ENCODE data around the gene E2F4. TPM values are rescaled to one million over a fixed set of nuclear protein-coding genes. Genes with fewer than 3 reads are reported as not detected.

Gene E2F4
- total and polyA plus RNA-seq, 2 of the 13 experiments (the other 11 are each of a cell fraction or from before 2014, with no cell fraction given) = 84.8 to 91.2 TPM

DNA sequence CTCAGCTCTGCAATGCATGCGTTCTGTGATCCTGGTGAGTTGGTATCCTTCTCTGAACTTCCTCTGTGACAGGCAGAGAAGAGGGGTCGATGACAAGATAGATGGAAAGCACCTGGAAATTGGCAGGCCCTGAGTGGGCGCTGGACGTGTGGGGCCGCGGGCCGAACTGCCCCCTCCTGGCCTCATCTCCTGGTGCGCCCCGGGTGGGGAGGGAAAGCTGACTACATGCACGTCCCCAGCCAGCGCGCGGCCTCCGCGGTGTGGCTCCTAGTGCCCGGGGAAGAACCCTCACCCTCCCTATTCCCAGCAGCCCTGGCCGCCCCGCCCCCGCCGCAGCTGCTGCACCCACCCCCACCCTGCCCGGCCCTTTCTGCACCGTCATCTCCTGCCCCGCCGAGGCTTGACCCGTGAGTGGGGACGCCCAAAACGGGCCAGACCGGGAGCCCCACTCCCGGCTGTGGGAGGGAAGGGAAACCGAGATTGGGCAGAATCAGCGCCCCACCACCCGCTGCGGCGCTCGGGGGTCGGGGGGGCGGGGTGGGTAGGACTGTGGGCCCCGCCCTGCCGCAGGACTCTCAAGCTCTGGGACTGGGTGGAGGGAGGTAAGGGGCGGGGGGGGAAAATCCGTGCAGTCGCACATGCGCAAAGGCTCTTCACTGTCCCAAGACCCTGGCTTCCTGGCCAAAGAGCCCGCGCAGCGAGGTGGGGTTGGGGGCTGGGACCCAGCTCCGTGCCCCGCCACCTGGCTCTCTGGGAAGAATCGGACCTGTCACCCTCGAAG is 21.6 kb upstream of the E2F4 start, which contains the start of gene NOL3 (continued):
- TF ChIP-seq, protein P1, sequence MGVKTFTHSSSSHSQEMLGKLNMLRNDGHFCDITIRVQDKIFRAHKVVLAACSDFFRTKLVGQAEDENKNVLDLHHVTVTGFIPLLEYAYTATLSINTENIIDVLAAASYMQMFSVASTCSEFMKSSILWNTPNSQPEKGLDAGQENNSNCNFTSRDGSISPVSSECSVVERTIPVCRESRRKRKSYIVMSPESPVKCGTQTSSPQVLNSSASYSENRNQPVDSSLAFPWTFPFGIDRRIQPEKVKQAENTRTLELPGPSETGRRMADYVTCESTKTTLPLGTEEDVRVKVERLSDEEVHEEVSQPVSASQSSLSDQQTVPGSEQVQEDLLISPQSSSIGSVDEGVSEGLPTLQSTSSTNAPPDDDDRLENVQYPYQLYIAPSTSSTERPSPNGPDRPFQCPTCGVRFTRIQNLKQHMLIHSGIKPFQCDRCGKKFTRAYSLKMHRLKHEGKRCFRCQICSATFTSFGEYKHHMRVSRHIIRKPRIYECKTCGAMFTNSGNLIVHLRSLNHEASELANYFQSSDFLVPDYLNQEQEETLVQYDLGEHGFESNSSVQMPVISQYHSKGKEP (CRISPR knock-in tag; IDR thresholded peaks at IDR 0.05) = peak; percentile 59; the same call in 1 of the 2 replicates
- TF ChIP-seq CCAR2 (optimal IDR thresholded peaks at IDR 0.05; ENCODE audit: low read depth, low read length) (no peak), ZZZ3 (CRISPR knock-in tag; IDR thresholded peaks at IDR 0.05; ENCODE audit: borderline replicate concordance) (0 out of 2 replicates have a peak, but pooled peaks have one; percentile 11), SOX6 (IDR thresholded peaks at IDR 0.05) (no peak), SOX6 (CRISPR knock-in tag; IDR thresholded peaks at IDR 0.05) (peak; percentile 45; the same call in 1 of the 2 replicates), KLF11 (CRISPR knock-in tag; IDR thresholded peaks at IDR 0.05) (no peak; the same call in none of the 2 replicates), ZNF333 (CRISPR knock-in tag; IDR thresholded peaks at IDR 0.05; ENCODE audit: borderline replicate concordance) (no peak; the same call in none of the 2 replicates), KAT8 (CRISPR knock-in tag; IDR thresholded peaks at IDR 0.05) (0 out of 2 replicates have a peak, but pooled peaks have one; percentile 49), ZFX (CRISPR knock-in tag; IDR thresholded peaks at IDR 0.05; ENCODE audit: low read depth) (peak; percentile 96), ZNF432 (CRISPR knock-in tag; IDR thresholded peaks at IDR 0.05; ENCODE audit: borderline replicate concordance) (no peak), HDAC1 (CRISPR knock-in tag; IDR thresholded peaks at IDR 0.05) (peak; percentile 67), FOXC1 (CRISPR knock-in tag; IDR thresholded peaks at IDR 0.05; ENCODE audit: borderline replicate concordance) (no peak), SNAPC2 (CRISPR knock-in tag; IDR thresholded peaks at IDR 0.05) (0 out of 2 replicates have a peak, but pooled peaks have one; percentile 19), ZMYM3 (CRISPR knock-in tag; IDR thresholded peaks at IDR 0.05) (peak; percentile 57; the same call in 1 of the 2 replicates)
- TF ChIP-seq, protein P2, sequence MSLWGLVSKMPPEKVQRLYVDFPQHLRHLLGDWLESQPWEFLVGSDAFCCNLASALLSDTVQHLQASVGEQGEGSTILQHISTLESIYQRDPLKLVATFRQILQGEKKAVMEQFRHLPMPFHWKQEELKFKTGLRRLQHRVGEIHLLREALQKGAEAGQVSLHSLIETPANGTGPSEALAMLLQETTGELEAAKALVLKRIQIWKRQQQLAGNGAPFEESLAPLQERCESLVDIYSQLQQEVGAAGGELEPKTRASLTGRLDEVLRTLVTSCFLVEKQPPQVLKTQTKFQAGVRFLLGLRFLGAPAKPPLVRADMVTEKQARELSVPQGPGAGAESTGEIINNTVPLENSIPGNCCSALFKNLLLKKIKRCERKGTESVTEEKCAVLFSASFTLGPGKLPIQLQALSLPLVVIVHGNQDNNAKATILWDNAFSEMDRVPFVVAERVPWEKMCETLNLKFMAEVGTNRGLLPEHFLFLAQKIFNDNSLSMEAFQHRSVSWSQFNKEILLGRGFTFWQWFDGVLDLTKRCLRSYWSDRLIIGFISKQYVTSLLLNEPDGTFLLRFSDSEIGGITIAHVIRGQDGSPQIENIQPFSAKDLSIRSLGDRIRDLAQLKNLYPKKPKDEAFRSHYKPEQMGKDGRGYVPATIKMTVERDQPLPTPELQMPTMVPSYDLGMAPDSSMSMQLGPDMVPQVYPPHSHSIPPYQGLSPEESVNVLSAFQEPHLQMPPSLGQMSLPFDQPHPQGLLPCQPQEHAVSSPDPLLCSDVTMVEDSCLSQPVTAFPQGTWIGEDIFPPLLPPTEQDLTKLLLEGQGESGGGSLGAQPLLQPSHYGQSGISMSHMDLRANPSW (CRISPR knock-in tag; IDR thresholded peaks at IDR 0.05; ENCODE audit: borderline replicate concordance) = no peak
- TF ChIP-seq, protein P3, sequence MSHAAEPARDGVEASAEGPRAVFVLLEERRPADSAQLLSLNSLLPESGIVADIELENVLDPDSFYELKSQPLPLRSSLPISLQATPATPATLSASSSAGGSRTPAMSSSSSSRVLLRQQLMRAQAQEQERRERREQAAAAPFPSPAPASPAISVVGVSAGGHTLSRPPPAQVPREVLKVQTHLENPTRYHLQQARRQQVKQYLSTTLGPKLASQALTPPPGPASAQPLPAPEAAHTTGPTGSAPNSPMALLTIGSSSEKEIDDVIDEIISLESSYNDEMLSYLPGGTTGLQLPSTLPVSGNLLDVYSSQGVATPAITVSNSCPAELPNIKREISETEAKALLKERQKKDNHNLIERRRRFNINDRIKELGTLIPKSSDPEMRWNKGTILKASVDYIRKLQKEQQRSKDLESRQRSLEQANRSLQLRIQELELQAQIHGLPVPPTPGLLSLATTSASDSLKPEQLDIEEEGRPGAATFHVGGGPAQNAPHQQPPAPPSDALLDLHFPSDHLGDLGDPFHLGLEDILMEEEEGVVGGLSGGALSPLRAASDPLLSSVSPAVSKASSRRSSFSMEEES (CRISPR knock-in tag; IDR thresholded peaks at IDR 0.05) = 0 out of 2 replicates have a peak, but pooled peaks have one; percentile 38
- TF ChIP-seq, protein P4, sequence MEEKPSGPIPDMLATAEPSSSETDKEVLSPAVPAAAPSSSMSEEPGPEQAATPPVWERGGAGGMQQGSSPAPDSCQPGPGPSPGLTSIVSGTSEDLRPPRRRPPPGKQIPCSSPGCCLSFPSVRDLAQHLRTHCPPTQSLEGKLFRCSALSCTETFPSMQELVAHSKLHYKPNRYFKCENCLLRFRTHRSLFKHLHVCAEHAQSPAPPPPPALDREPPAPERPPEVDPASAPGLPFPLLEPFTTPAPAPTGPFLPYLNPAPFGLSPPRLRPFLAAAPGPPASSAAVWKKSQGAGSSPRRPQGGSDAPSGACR (CRISPR knock-in tag; IDR thresholded peaks at IDR 0.05) = peak; percentile 43; the same call in 1 of the 2 replicates
- TF ChIP-seq, protein P5, sequence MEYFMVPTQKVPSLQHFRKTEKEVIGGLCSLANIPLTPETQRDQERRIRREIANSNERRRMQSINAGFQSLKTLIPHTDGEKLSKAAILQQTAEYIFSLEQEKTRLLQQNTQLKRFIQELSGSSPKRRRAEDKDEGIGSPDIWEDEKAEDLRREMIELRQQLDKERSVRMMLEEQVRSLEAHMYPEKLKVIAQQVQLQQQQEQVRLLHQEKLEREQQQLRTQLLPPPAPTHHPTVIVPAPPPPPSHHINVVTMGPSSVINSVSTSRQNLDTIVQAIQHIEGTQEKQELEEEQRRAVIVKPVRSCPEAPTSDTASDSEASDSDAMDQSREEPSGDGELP (IDR thresholded peaks at IDR 0.05; ENCODE audit: borderline replicate concordance, low read depth) = peak; percentile 66; the same call in 1 of the 2 replicates
- TF ChIP-seq, protein P6, sequence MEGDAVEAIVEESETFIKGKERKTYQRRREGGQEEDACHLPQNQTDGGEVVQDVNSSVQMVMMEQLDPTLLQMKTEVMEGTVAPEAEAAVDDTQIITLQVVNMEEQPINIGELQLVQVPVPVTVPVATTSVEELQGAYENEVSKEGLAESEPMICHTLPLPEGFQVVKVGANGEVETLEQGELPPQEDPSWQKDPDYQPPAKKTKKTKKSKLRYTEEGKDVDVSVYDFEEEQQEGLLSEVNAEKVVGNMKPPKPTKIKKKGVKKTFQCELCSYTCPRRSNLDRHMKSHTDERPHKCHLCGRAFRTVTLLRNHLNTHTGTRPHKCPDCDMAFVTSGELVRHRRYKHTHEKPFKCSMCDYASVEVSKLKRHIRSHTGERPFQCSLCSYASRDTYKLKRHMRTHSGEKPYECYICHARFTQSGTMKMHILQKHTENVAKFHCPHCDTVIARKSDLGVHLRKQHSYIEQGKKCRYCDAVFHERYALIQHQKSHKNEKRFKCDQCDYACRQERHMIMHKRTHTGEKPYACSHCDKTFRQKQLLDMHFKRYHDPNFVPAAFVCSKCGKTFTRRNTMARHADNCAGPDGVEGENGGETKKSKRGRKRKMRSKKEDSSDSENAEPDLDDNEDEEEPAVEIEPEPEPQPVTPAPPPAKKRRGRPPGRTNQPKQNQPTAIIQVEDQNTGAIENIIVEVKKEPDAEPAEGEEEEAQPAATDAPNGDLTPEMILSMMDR (CRISPR knock-in tag; IDR thresholded peaks at IDR 0.05) = peak; percentile 63
